ENCODE results near the gene FADS2. TPM values are rescaled to one million over a fixed set of nuclear protein-coding genes. Genes with fewer than 3 reads are reported as not detected.

FADS2 gene
- total RNA-seq, 4 donors from 2014 or later, result 2.2 to 13.7 (median 6.8) TPM

DNA sequence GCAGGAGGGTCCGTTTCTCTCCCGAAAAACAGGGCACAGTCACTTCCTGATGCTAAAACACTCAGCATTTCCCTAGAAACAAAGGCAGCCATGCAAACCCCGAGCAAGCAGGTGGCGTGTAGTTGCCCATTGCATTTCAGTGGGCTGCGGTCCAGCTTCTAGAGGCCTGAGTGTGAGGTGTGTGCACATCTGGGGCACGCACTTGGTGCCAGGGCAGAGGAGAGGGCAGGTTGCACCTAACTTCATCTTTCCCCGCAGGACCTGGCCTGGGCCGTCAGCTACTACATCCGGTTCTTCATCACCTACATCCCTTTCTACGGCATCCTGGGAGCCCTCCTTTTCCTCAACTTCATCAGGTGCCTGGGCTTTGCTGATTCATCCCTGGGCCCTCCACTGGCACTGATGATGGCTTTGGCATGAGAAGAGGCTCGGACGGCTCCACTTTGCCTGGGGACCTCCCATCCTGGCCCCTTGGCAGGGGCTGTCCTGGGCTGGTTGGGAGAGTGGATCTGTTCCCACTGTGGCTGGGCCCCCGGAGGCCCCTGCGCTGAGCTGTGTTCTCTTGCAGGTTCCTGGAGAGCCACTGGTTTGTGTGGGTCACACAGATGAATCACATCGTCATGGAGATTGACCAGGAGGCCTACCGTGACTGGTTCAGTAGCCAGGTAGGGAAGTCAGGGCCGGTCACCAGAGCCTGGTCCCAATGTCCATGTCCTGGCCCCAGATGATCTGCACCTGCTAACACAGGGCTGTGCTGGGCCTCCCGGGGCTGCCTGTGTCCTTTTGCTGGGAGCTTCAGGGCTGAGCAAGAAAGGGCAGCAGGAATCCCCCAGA lies 34.8 kb downstream of the FADS2 start:
- Histone ChIP-seq H3K9me3 (no peaks in the 10 kb centered on the region), H3K4me1 (peaks cover 0 to 13% (median 0%) of the 10 kb centered on the region in 3 donors), H3K27ac (no peak overlapping the region), H3K27me3 (no peaks in the 10 kb centered on the region), H3K36me3 (peaks cover 0 to 46% (median 0%) of the 10 kb centered on the region in 3 donors), H3K4me3 (no peak overlapping the region)
- intact Hi-C loops (cut with DNase I), result no loop called here
- DNase-seq, result no peak
- 79 to 99% methylated on average over 8 to 13 of the region's 18 CpGs for WGBS, 2 donors
- TF ChIP-seq, protein P1, sequence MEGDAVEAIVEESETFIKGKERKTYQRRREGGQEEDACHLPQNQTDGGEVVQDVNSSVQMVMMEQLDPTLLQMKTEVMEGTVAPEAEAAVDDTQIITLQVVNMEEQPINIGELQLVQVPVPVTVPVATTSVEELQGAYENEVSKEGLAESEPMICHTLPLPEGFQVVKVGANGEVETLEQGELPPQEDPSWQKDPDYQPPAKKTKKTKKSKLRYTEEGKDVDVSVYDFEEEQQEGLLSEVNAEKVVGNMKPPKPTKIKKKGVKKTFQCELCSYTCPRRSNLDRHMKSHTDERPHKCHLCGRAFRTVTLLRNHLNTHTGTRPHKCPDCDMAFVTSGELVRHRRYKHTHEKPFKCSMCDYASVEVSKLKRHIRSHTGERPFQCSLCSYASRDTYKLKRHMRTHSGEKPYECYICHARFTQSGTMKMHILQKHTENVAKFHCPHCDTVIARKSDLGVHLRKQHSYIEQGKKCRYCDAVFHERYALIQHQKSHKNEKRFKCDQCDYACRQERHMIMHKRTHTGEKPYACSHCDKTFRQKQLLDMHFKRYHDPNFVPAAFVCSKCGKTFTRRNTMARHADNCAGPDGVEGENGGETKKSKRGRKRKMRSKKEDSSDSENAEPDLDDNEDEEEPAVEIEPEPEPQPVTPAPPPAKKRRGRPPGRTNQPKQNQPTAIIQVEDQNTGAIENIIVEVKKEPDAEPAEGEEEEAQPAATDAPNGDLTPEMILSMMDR (IDR thresholded peaks at IDR 0.05), result no peak
- TF ChIP-seq POLR2A (IDR thresholded peaks at IDR 0.05), result no peak

DNA sequence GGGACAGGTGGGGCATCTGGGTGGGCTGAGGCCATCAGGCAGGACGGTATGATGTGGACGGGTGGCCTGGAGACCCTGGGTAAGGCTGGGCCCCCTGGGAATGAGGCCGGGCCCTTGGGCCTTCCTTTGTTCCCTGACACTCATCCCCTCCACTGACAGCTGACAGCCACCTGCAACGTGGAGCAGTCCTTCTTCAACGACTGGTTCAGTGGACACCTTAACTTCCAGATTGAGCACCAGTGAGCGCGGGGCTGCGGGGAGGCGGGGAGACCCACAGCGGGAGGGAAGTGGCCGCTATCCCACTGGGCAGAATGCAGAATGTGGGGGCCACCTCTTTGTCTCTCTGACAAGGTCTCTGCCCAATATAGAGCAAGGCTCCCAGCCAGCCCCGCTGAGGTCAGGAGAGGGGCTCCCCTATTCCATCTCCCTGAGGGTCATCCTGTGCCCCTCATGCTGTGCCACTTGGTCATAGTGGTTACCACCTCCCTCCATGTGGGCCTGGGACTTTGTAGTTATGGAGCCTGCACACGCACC lies 35.5 kb downstream of the FADS2 start:
- no peak overlapping the region for H3K4me3 ChIP-seq
- TF ChIP-seq POLR2A (IDR thresholded peaks at IDR 0.05), result no peak
- TF ChIP-seq, protein P1 (IDR thresholded peaks at IDR 0.05), result no peak
- intact Hi-C loops (cut with DNase I), result no loop called here
- peaks cover 0 to 13% (median 0%) of the 10 kb centered on the region in 3 donors for H3K4me1 ChIP-seq
- H3K9me3 ChIP-seq, result no peaks in the 10 kb centered on the region
- WGBS, 2 donors, result 74 to 89% methylated on average over 1 to 5 of the region's 13 CpGs
- no peak for DNase-seq
- no peak overlapping the region for H3K27ac ChIP-seq
- no peaks in the 10 kb centered on the region for H3K27me3 ChIP-seq
- H3K36me3 ChIP-seq, result peaks cover 0 to 45% (median 0%) of the 10 kb centered on the region in 3 donors

GRCh38 chr11:61864814-61865775 lies 37.0 kb downstream of the FADS2 start:
- Histone ChIP-seq H3K36me3 (peaks cover 0 to 34% (median 0%) of the 10 kb centered on the region in 3 donors), H3K9me3 (no peaks in the 10 kb centered on the region), H3K4me1 (peaks cover 0 to 10% (median 0%) of the 10 kb centered on the region in 3 donors), H3K4me3 (no peak overlapping the region), H3K27ac (no peak overlapping the region), H3K27me3 (peaks cover 0 to 7% (median 0%) of the 10 kb centered on the region in 4 donors)
- TF ChIP-seq POLR2A (IDR thresholded peaks at IDR 0.05), result no peak
- TF ChIP-seq, protein P1 (IDR thresholded peaks at IDR 0.05), result no peak
- intact Hi-C loops (cut with DNase I), result no loop called here
- DNase-seq, result no peak
- 92% methylated on average over 8 to 9 of the region's 20 CpGs for WGBS, 2 donors

DNA sequence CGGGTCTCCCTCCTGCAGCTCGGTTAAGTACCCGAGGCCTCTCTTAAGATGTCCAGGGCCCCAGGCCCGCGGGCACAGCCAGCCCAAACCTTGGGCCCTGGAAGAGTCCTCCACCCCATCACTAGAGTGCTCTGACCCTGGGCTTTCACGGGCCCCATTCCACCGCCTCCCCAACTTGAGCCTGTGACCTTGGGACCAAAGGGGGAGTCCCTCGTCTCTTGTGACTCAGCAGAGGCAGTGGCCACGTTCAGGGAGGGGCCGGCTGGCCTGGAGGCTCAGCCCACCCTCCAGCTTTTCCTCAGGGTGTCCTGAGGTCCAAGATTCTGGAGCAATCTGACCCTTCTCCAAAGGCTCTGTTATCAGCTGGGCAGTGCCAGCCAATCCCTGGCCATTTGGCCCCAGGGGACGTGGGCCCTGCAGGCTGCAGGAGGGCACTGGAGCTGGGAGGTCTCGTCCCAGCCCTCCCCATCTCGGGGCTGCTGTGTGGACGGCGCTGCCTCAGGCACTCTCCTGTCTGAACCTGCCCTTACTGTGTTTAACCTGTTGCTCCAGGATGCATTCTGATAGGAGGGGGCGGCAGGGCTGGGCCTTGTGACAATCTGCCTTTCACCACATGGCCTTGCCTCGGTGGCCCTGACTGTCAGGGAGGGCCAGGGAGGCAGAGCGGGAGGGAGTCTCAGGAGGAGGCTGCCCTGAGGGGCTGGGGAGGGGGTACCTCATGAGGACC lies 38.3 kb downstream of the FADS2 start:
- DNase-seq, result no peak
- H3K27ac ChIP-seq, result no peak overlapping the region
- H3K4me1 ChIP-seq, result peaks cover 0 to 15% (median 5%) of the 10 kb centered on the region in 3 donors
- no peak for TF ChIP-seq POLR2A (IDR thresholded peaks at IDR 0.05)
- TF ChIP-seq, protein P1 (IDR thresholded peaks at IDR 0.05), result no peak
- peaks cover 0 to 19% (median 0%) of the 10 kb centered on the region in 4 donors for H3K27me3 ChIP-seq
- intact Hi-C loops (cut with DNase I), result no loop called here
- WGBS, 2 donors, result 78% methylated on average over 5 of the region's 18 CpGs; no CpG with 5 or more reads in 1 of the 2 donors
- peaks cover 0 to 29% (median 0%) of the 10 kb centered on the region in 3 donors for H3K36me3 ChIP-seq
- H3K4me3 ChIP-seq, result no peak overlapping the region
- no peaks in the 10 kb centered on the region for H3K9me3 ChIP-seq
